AG10803 (cell line): ENCODE measurements around the gene CGB7.
"Not testable (repeated sequence)": the region's sequence is repeated elsewhere in the genome, so short reads cannot be mapped to it uniquely, and the experiment has no call there.

Experiments used
- DNase-seq: peaks from one replicate; pipeline ENCODE4 v3.0.0; 2010; ENCODE audit warnings: low read depth
- H3K4me3 ChIP-seq: 2 replicates; pipeline ENCODE4 v1.5.1; 2011; ENCODE audit warnings: mild to moderate bottlenecking, low read length, control low read depth
- TF ChIP-seq, protein P1 (sequence below): conservative IDR thresholded peaks from 2 replicates; pipeline ENCODE4 v1.5.1; 2011; ENCODE audit warnings: mild to moderate bottlenecking, low read length, control low read depth, inconsistent platforms

Gene CGB7

DNA sequence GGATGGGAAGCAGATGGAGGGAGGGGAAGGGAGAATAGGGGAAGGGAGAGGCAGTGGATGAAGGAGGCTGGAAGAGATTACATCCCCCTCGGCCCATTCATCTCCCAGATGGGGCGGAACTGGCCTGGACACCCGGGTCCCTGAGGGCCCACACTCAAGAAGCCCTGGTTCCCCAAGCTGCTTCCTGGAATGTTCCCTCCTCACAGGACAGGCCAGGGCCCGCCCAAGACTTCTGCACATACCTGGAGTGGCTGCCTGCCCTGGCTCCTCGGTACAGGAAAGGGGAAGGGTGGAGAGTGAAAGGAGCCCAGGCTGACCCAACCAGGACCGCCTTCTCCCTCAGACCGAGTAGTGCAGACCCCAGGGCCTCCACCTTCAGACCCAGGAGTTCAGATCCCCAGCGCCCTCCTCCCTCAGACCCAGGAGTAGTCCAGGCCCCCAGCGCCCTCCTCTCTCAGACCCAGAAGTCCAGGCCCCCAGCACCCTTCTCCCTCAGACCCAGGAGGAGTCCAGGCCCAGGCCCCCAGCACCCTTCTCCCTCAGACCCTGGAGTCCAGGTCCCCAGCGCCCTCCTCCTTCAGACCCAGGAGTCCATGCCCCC is 6.6 kb upstream of the CGB7 start:
- peak overlapping the region; percentile 29 for H3K4me3 ChIP-seq
- DNase-seq, result no peak
- TF ChIP-seq, protein P1, sequence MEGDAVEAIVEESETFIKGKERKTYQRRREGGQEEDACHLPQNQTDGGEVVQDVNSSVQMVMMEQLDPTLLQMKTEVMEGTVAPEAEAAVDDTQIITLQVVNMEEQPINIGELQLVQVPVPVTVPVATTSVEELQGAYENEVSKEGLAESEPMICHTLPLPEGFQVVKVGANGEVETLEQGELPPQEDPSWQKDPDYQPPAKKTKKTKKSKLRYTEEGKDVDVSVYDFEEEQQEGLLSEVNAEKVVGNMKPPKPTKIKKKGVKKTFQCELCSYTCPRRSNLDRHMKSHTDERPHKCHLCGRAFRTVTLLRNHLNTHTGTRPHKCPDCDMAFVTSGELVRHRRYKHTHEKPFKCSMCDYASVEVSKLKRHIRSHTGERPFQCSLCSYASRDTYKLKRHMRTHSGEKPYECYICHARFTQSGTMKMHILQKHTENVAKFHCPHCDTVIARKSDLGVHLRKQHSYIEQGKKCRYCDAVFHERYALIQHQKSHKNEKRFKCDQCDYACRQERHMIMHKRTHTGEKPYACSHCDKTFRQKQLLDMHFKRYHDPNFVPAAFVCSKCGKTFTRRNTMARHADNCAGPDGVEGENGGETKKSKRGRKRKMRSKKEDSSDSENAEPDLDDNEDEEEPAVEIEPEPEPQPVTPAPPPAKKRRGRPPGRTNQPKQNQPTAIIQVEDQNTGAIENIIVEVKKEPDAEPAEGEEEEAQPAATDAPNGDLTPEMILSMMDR, result no peak

DNA sequence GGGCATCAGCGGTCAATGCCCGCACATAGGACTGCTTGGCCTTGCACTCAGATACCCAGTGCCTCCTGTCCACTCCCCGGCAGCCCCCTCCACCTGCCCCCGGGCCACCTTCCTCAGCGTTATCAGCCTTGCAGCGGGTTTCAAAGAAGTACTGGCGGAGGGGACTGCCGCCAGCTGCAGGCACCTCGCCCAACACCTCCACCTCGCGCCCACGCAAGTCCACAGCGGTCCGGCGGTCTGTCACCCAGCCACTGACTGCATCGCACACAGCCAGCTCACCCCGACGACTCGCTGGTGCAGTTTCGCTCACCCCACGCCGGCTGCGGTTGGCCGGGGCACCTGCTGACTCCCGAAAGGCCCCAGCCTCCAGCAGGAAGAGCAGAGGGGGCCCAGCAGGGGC is 3.9 kb upstream of the CGB7 start:
- no peak for DNase-seq
- TF ChIP-seq, protein P1, result no peak
- H3K4me3 ChIP-seq, result no peak overlapping the region

DNA sequence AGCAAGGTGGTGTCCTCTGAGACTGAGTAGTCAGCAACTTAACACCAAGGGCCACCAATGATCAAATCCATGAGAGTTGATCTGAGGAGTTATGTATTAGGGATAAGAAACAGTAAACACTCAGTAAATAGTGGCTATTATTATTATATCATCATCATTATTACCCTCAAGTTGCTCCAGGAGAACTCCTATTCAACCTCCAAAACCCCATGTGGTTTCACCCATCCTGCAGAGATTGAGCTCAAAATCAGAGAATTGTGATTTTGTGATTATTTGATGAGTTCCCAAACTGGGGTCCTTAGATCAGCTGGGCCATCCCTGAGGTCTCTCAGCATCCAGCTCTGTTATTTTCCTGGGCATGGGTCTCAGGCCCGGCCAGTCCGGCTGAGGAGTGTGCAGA is 3.5 kb upstream of the CGB7 start:
- no peak overlapping the region for H3K4me3 ChIP-seq
- DNase-seq, result no peak
- TF ChIP-seq, protein P1, result no peak

DNA sequence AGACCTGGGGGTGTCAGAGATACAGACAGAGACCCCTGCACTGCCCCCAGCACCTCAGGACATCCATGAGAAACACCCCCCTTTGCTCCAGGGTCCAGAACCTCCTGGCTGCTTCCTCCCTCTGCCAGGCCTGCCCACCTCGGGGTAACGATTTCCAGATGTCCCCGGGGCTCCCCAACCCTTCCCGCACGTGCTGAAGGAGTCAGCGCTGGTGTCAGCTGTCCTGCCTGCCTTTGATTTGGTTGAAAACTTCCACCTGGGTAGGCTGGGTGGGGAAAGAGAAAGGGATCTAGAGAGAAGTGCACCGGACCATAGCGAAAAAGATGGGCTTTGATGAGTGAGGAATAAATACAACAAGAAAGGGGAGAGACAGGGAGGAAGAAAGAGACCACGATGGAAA is 1.5 kb upstream of the CGB7 start:
- H3K4me3 ChIP-seq, result no peak overlapping the region
- DNase-seq, result no peak
- TF ChIP-seq, protein P1, result no peak

DNA sequence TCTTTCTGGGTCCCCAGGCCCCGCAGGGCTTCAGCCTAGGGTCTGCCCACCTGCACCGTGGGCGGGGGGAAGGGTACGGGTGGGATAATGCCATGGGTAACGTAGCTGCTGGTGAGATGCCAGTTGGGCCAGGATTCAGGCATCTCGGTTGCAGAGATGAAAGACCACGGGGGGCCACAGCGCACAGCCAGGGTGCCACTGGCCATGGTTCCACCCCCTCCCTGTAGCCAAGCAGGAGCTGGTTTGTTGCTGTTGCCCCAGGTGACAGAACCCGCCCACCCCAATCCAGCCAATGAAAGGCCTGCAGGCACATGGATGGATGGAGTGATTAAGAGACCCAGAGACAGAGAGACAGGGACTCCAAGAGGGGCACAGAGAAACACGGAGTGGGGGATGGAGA is 1.0 kb upstream of the CGB7 start:
- H3K4me3 ChIP-seq, result no peak overlapping the region
- TF ChIP-seq, protein P1, result no peak
- peak; percentile 53 for DNase-seq

DNA sequence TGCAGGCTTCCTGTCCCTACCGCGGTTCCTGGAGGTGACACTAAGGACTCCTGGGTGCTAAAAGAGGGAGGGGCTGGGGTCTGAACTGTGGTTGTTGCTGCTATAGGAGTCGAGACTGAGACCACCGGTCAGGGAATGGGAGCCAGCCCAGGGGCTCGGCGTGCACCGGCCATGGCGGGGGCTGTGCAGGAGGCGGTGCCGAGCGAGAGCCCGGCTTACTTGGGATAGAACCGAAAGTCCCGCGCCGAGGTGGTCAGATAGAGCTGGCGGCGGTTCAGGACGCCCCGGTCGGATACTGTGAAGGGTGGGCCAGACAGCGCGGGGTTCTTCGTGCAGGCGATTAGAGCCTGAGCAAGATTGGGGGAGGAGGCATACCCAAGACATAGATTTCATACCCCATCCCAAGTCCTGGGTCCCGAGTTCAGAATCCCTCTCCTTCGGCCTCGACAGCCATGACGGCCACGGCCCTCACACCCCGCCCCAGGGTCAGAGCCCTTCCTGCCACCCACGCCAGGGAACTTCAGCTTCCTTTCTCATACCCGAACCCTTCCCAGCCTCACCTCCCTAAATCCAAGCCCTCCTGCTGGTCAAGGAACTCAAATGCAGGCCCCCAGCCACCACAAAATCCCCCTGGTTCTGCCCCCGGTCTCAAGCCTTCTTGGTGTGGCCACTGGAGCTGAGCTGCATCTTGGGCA is 500 bp downstream of the CGB7 start:
- H3K4me3 ChIP-seq, result peak overlapping the region; percentile 65
- DNase-seq, result not testable (repeated sequence)

DNA sequence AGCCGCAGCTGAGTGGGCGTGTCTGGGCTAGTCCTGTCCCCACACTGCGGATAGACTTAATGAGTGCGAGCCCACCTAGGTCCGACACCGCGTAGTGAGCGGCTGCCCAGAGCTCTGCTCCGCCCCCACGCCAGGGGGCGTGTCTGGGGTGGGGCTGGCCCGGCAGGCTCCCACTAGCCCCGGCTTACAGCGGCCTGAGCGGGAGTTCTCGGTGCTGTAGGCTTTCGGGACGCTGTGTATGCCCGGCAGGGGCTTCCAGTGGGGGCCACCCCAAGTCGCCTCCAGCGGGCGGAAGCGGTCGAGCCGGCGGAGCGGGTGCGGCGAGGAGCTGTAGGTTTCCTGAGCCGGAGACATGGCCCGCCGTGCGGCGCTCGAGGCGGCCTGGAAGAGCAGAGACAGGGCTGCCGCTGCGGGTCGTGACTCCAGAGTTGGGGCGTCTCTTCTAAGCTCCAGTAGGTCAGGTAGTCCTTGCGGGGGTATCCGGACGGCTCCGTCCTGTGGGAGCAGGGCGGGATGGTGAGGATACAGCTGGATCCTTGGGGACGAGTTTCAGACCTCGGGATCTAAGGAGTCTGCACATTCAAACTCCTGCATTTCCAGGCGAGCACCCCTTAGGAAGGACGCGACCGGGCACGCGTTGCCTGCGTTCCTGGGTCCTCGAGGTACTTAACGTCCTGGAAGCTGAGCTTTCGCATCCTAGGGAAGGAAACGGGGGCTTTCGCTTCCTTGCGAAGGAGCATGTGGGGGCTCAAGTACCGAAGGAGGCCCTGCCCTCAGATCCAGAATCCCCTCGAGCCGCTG is 1.2 kb downstream of the CGB7 start:
- peak; percentile 37 for DNase-seq
- TF ChIP-seq, protein P1, result peak; percentile 31; the same call in 1 of the 2 replicates
- H3K4me3 ChIP-seq, result peak overlapping the region; percentile 65

DNA sequence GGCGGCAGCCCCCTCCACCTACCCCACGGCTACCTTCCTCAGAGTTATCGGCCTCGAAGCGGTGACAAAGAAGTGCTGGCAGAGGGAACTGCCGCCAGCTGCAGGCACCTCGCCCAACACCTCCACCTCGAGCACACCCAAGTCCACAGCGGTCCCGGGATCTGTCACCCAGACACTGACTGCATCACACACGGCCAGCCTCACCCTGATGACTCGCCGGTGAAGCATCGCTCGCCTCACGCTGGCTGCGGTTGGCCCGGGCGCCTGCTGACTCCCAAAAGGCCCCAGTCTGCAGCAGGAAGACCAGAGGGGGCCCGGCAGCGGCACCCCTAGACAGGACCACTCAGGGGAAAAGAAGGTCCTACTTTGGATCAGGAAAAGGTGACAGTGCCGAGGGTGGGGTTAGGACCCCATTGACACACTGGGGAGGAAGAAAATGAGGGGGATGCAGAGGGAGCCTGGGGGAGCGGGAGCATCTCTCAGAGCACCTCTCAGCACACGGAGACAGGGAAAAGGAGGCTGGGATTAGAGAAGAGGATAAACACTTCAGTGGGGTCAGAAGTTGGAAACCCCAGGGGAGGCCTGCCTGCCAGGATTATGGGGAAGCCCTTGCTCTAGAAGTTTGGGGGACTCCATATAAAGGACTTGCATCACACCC is 7.0 kb downstream of the CGB7 start:
- DNase-seq, result peak; percentile 46
- not testable (repeated sequence) for H3K4me3 ChIP-seq

DNA sequence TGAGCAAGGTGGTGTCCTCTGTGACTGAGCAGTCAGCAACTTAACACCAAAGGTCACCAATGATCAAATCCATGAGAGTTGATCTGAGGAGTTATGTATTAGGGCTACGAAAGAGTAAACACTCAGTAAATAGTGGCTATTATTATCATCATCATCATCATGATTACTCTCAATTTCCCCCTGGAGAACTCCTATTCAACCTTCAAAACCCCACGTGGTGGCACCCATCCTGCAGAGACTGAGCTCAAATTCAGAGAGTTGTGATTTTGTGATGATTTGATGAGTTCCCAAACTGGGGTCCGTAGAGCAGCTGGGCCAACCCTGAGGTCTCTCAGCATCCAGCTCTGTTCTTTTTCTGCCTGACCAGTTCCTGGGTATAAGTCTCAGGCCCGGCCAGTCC is 7.7 kb downstream of the CGB7 start:
- DNase-seq, H3K4me3 ChIP-seq: not testable (repeated sequence)

DNA sequence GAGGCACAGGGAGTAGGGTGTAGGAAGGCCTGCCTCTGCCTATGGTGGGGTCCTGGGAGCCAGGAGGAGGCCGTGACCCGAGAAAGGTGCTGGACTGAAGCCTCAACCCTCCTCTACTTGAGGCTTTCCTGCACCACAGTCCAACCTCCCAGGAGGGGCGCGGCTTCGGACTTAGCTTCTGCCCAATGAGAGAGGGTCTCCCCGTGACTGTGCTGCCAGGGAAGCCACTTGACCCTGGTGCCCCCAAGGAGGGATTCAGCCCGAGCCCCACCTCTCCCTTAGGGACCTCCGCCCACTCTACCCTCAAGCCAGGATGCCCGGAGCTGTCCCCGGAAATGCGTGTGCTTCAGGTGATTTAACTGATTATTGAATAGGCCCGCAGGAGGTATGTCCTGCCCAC is 8.5 kb downstream of the CGB7 start, which contains the start of gene CGB8:
Gene CGB8, minus strand, starts transcription at position 101 of the 400 bp plus-strand sequence. CDS start 372 bp downstream, outside the sequence.
- DNase-seq, H3K4me3 ChIP-seq: not testable (repeated sequence)

DNA sequence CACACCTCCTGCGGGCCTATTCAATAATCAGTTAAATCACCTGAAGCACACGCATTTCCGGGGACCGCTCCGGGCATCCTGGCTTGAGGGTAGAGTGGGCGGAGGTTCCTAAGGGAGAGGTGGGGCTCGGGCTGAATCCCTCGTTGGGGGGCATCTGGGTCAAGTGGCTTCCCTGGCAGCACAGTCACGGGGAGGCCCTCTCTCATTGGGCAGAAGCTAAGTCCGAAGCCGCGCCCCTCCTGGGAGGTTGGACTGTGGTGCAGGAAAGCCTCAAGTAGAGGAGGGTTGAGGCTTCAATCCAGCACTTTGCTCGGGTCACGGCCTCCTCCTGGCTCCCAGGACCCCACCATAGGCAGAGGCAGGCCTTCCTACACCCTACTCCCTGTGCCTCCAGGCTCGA is 14.0 kb downstream of the CGB7 start, which contains the start of gene CGB5:
Gene CGB5, plus strand, starts transcription at position 301 of the 400 bp plus-strand sequence. CDS start 362 bp downstream, outside the sequence.
- DNase-seq, H3K4me3 ChIP-seq: not testable (repeated sequence)
